Fibroblast of the aortic adventitia (primary cell): ENCODE data around the gene C14orf132. TPM values are rescaled to one million over a fixed set of nuclear protein-coding genes. Genes with fewer than 3 reads are reported as not detected.
"Not testable (repeated sequence)": the region's sequence is repeated elsewhere in the genome, so short reads cannot be mapped to it uniquely, and the experiment has no call there.

Experiments
- DNase-seq: peaks from one replicate; pipeline ENCODE4 v3.0.0-alpha.2; 2010; ENCODE audit warnings: low read depth
- H3K4me3 ChIP-seq: 2 replicates; pipeline ENCODE4 v1.5.1; 2011; ENCODE audit warnings: low read depth, mild to moderate bottlenecking, control low read depth, low read length, moderate library complexity
- CTCF ChIP-seq: IDR thresholded peaks from 2 replicates; pipeline ENCODE4 v1.5.1; 2011; ENCODE audit warnings: mild to moderate bottlenecking, low read length, control low read depth, inconsistent platforms; ENCODE audit not compliant: insufficient read depth
- total RNA-seq: library from RNA; depleted of rRNA; stranded (reverse); fragments of >200 nt; gene quantifications from 2 replicates; pipeline ENCODE4 v1.2.3, GENCODE V29; 2012; ENCODE audit warnings: low replicate concordance

The C14orf132 gene
- total RNA-seq, 1 donor, result 32.6 TPM

GRCh38 chr14:96066976-96067375 lies 27.8 kb downstream of the C14orf132 start:
- DNase-seq, result no peak
- TF ChIP-seq CTCF, result no peak
- no peak overlapping the region for H3K4me3 ChIP-seq

- TF ChIP-seq CTCF, result no peak
- no peak overlapping the region for H3K4me3 ChIP-seq
- no peak for DNase-seq
Measured at GRCh38 chr14:96067985-96068930, 29.1 kb downstream of the C14orf132 start.

- no peak overlapping the region for H3K4me3 ChIP-seq
- no peak for TF ChIP-seq CTCF
Measured at GRCh38 chr14:96069421-96069820, 30.3 kb downstream of the C14orf132 start.

GRCh38 chr14:96071561-96071960 lies 32.4 kb downstream of the C14orf132 start:
- DNase-seq, result no peak
- no peak overlapping the region for H3K4me3 ChIP-seq
- no peak for TF ChIP-seq CTCF

More at GRCh38 chr14:96069421-96069820, 30.3 kb downstream of the C14orf132 start:
- no peak for DNase-seq

- no peak overlapping the region for H3K4me3 ChIP-seq
- no peak for DNase-seq
- no peak for TF ChIP-seq CTCF
Measured at GRCh38 chr14:96072076-96072475, 32.9 kb downstream of the C14orf132 start.

GRCh38 chr14:96072746-96073145 lies 33.6 kb downstream of the C14orf132 start:
- no peak for TF ChIP-seq CTCF
- no peak for DNase-seq

GRCh38 chr14:96073260-96074039 lies 34.3 kb downstream of the C14orf132 start:
- not testable (repeated sequence) for DNase-seq, H3K4me3 ChIP-seq

More at GRCh38 chr14:96072746-96073145, 33.6 kb downstream of the C14orf132 start:
- H3K4me3 ChIP-seq, result no peak overlapping the region
